Measurements from ENCODE around the gene ANKRD52. TPM values are rescaled to one million over a fixed set of nuclear protein-coding genes. Genes with fewer than 3 reads are reported as not detected.

The ANKRD52 gene
- total RNA-seq, 6 experiments from 2014 or later = 10.6 to 16.1 (median 12.2) TPM

DNA sequence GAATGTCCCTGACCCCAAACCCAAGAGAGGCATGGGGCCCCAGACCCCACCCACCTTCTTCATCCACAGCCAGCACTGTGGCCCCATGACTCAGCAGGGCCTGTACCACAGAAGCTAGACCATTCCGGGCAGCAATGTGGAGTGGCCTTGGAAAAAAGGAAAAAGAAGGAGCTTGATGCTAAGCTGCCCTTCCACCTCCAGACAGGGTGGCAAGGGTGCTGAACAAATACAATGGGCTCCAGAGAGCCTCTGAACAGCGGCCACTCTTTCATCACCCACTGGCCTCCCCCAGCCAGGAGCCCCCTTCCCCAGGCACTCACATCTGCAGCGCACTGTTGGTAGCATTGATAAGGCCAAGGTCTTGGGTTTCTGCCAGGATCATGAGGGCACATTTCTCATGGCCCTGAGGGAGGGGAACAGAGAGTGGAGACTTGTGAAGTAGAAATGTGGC, 14.4 kb downstream of the ANKRD52 start:
- ATAC-seq (peak in 2 of 4 donors; percentile 33 to 39), DNase-seq (no peak)
- H3K36me3 ChIP-seq = peaks cover 0 to 65% (median 28%) of the 10 kb centered on the region in 4 donors
- H3K9me3 ChIP-seq = no peaks in the 10 kb centered on the region
- intact Hi-C loops (cut with DNase I) = no loop called here
- H3K27me3 ChIP-seq = no peaks in the 10 kb centered on the region
- H3K4me3 ChIP-seq = no peak overlapping the region
- no peak overlapping the region for H3K27ac ChIP-seq
- H3K4me1 ChIP-seq = no peaks in the 10 kb centered on the region
- 58% methylated on average over 2 of the region's 3 CpGs for WGBS (ENCODE audit: insufficient coverage, low coverage, low lambda C conversion rate, missing lambda C conversion rate)
- TF ChIP-seq, protein P1, sequence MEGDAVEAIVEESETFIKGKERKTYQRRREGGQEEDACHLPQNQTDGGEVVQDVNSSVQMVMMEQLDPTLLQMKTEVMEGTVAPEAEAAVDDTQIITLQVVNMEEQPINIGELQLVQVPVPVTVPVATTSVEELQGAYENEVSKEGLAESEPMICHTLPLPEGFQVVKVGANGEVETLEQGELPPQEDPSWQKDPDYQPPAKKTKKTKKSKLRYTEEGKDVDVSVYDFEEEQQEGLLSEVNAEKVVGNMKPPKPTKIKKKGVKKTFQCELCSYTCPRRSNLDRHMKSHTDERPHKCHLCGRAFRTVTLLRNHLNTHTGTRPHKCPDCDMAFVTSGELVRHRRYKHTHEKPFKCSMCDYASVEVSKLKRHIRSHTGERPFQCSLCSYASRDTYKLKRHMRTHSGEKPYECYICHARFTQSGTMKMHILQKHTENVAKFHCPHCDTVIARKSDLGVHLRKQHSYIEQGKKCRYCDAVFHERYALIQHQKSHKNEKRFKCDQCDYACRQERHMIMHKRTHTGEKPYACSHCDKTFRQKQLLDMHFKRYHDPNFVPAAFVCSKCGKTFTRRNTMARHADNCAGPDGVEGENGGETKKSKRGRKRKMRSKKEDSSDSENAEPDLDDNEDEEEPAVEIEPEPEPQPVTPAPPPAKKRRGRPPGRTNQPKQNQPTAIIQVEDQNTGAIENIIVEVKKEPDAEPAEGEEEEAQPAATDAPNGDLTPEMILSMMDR (IDR thresholded peaks at IDR 0.05) = no peak
- no peak for TF ChIP-seq POLR2A (IDR thresholded peaks at IDR 0.05)

DNA sequence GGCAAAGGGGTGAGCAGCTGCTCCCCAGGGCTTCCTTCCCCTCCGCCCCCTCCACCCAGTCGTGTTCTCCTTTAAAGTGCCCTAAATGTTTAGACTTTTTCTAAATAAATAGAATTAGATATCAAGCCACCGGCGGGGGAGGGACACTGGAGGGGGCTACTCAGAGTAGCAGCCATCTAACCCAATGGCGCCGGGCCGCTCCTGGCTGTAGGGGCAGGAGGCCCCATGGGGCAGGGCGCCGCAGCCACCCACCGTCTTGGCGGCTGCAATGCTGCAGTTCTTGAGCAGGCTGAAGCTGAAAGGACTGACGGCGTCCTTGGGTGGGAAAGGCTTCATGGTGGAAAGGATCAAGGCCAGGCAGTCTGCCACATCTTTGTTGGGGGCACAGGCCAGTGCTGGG, 15.2 kb downstream of the ANKRD52 start:
- DNase-seq = no peak
- Histone ChIP-seq H3K4me1 (no peaks in the 10 kb centered on the region), H3K4me3 (no peak overlapping the region), H3K9me3 (no peaks in the 10 kb centered on the region), H3K36me3 (peaks cover 0 to 57% (median 28%) of the 10 kb centered on the region in 4 donors), H3K27ac (no peak overlapping the region), H3K27me3 (no peaks in the 10 kb centered on the region)
- no peak for ATAC-seq
- TF ChIP-seq, protein P1 (IDR thresholded peaks at IDR 0.05) = no peak
- no peak for TF ChIP-seq POLR2A (IDR thresholded peaks at IDR 0.05)
- intact Hi-C loops (cut with DNase I) = no loop called here
- no CpG with 5 or more reads among the region's 13 CpGs for WGBS (ENCODE audit: insufficient coverage, low coverage, low lambda C conversion rate, missing lambda C conversion rate)

DNA sequence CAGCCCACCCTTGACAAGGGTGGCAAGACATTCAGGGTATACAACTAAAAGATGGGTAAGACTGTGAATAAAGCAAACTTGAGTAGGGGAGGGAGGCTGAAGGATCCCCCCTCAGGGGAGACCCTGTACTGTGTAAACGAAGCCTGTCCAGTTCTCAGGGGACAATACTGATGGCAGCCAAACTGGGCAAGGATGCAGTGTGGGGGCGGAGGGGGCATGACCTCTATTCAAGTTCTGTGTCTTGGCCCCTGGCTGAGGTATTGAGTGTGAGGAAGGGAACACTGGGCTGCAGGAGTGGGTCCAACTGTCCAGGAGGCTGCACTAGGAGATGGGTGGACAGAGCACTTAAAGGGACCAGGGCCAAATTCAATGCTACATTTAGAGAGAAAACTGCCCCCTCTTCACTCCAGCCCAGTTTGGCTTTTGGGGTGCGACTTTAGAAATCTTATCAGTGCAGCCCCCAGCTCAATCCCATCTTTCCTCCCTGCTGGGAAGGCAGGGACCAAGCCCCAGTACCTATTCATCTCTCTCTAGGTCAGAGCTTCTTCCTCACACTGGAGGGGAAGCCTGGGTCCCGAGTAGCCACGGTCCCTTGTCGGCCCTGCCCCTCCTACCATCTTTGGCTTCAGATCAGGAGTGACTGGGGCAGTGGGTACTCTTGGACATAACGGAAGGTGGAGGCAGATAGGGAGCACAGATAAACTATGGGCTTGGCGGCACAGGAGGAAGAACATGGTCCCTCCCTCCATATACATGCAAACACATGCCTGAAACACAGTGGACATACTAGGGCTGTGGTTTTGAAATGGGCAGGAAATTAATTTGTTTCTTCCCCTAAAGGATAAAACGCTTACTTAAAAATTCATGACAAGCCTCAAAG, 16.5 kb downstream of the ANKRD52 start:
- Histone ChIP-seq H3K4me3 (no peak overlapping the region), H3K27me3 (no peaks in the 10 kb centered on the region), H3K27ac (no peak overlapping the region), H3K4me1 (no peaks in the 10 kb centered on the region), H3K36me3 (peaks cover 0 to 47% (median 21%) of the 10 kb centered on the region in 4 donors), H3K9me3 (no peaks in the 10 kb centered on the region)
- ATAC-seq = no peak
- 77% methylated on average over 4 of the region's 9 CpGs for WGBS (ENCODE audit: insufficient coverage, low coverage, low lambda C conversion rate, missing lambda C conversion rate)
- TF ChIP-seq POLR2A (IDR thresholded peaks at IDR 0.05) = no peak
- TF ChIP-seq, protein P1 (IDR thresholded peaks at IDR 0.05) = no peak
- no peak for DNase-seq
- intact Hi-C loops (cut with DNase I) = no loop called here

DNA sequence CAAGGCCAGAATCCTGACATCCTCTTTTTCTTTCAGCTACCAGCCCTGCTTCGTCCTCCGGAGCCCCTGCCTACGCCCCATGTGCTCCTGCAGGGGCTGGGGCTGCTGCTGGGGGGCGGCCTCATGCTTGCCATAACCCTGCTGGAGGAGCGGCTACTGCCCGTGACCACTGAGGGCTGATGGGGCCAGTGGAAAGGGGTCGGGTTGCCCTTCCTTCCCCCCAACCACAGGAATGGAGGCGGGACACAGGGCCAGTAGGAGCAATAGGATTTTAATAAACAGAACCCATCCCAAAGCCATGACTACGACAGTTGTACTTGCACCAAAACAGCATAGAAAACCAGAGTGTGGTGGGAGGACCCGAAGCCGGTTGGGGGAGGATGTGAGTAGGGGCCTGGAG, 20.6 kb downstream of the ANKRD52 start:
- 41% methylated on average over 3 of the region's 11 CpGs for whole genome bisulfite sequencing (ENCODE audit: insufficient coverage, low coverage, low lambda C conversion rate, missing lambda C conversion rate)
- TF ChIP-seq, protein P1 (IDR thresholded peaks at IDR 0.05) = no peak
- no peak for TF ChIP-seq POLR2A (IDR thresholded peaks at IDR 0.05)
- H3K27me3 ChIP-seq = no peaks in the 10 kb centered on the region
- H3K4me3 ChIP-seq = no peak overlapping the region
- H3K36me3 ChIP-seq = peaks cover 0 to 17% (median 5%) of the 10 kb centered on the region in 4 donors
- intact Hi-C loops (cut with DNase I) = no loop called here
- H3K4me1 ChIP-seq = peaks cover 0 to 5% (median 0%) of the 10 kb centered on the region in 4 donors
- no peak for ATAC-seq
- H3K9me3 ChIP-seq = no peaks in the 10 kb centered on the region
- H3K27ac ChIP-seq = no peak overlapping the region
- DNase-seq = no peak
